NCI-H2107 (cell line): ENCODE measurements around the gene CCDC167.

ENCODE experiments used
- DNase-seq: peaks from one replicate; lab custom pipeline; 2025; lab: John Stamatoyannopoulos, UW

The CCDC167 gene

GRCh38 chr6:37499433-37500293 is at the start of gene CCDC167:
Gene CCDC167 (minus strand): TSS chr6:37499893. CDS start chr6:37499863, 30 bp downstream.
- DNase-seq = peak; percentile 56

GRCh38 chr6:37549154-37549553 is 49.5 kb upstream of the CCDC167 start:
- no peak for DNase-seq

GRCh38 chr6:37548067-37548674 is 48.5 kb upstream of the CCDC167 start:
- no peak for DNase-seq

GRCh38 chr6:37547564-37548061 is 47.9 kb upstream of the CCDC167 start:
- no peak for DNase-seq

GRCh38 chr6:37546141-37546871 is 46.6 kb upstream of the CCDC167 start:
- no peak for DNase-seq

- DNase-seq = no peak
Observed at GRCh38 chr6:37544530-37544929, 44.8 kb upstream of the CCDC167 start.

GRCh38 chr6:37543361-37543760 is 43.7 kb upstream of the CCDC167 start:
- DNase-seq = no peak

- no peak for DNase-seq
Observed at GRCh38 chr6:37541346-37541745, 41.7 kb upstream of the CCDC167 start.

GRCh38 chr6:37540390-37540789 is 40.7 kb upstream of the CCDC167 start:
- DNase-seq = no peak

- DNase-seq = no peak
Observed at GRCh38 chr6:37540029-37540352, 40.3 kb upstream of the CCDC167 start.

- no peak for DNase-seq
Observed at GRCh38 chr6:37539171-37540028, 39.7 kb upstream of the CCDC167 start.

GRCh38 chr6:37538107-37538506 is 38.4 kb upstream of the CCDC167 start:
- no peak for DNase-seq

- no peak for DNase-seq
Observed at GRCh38 chr6:37537548-37537947, 37.9 kb upstream of the CCDC167 start.

GRCh38 chr6:37536491-37537190 is 36.9 kb upstream of the CCDC167 start:
- no peak for DNase-seq

GRCh38 chr6:37535759-37536490 is 36.2 kb upstream of the CCDC167 start:
- no peak for DNase-seq

GRCh38 chr6:37535428-37535758 is 35.7 kb upstream of the CCDC167 start:
- no peak for DNase-seq

- no peak for DNase-seq
Observed at GRCh38 chr6:37534893-37535292, 35.2 kb upstream of the CCDC167 start.

- no peak for DNase-seq
Observed at GRCh38 chr6:37532122-37532521, 32.4 kb upstream of the CCDC167 start.

- no peak for DNase-seq
Observed at GRCh38 chr6:37531437-37532036, 31.8 kb upstream of the CCDC167 start.

- DNase-seq = no peak
Observed at GRCh38 chr6:37531026-37531425, 31.3 kb upstream of the CCDC167 start.
